CD4-positive, alpha-beta memory T cell (primary cell): ENCODE measurements around the gene ACMSD. TPM values are rescaled to one million over a fixed set of nuclear protein-coding genes. Genes with fewer than 3 reads are reported as not detected.

Experiments
- CTCF ChIA-PET: fragments of 350-600 bp; sonication (Branson Sonifier 250); formaldehyde crosslinking; loops from one replicate; lab custom pipeline; 2021; ENCODE audit warnings: inconsistent platforms; ENCODE audit not compliant: partially characterized antibody; lab: Charles Lee
- POLR2A ChIA-PET: fragments of 350-600 bp; sonication (Branson Sonifier 250); formaldehyde crosslinking; loops from one replicate; lab custom pipeline; 2021; ENCODE audit not compliant: partially characterized antibody; lab: Charles Lee
- DNase-seq, 5 donors: peaks; one replicate each; pipeline versions ENCODE4 v3.0.0 to v3.0.0-alpha.2; 2020 to 2022; ENCODE audit warnings: mixed read lengths in 1 of 5
- H3K27ac ChIP-seq: one replicate; pipeline ENCODE4 v1.7.0; 2013; ENCODE audit warnings: low read depth, low read length
- H3K27me3 ChIP-seq: 2 replicates; pipeline ENCODE4 v1.7.0; 2013; ENCODE audit warnings: mild to moderate bottlenecking, low read length, moderate library complexity; ENCODE audit not compliant: insufficient read depth
- H3K36me3 ChIP-seq: 2 replicates; pipeline ENCODE4 v1.7.0; 2013; ENCODE audit warnings: mild to moderate bottlenecking, low read length, moderate library complexity; ENCODE audit not compliant: insufficient read depth
- H3K4me1 ChIP-seq: 2 replicates; pipeline ENCODE4 v1.7.0; 2013; ENCODE audit warnings: mild to moderate bottlenecking, low read length, moderate library complexity; ENCODE audit not compliant: insufficient read depth
- H3K4me3 ChIP-seq, 2 donors: one replicate each; pipeline ENCODE4 v1.7.0; 2013; ENCODE audit warnings: low read length in 2 of 2, mild to moderate bottlenecking in 1 of 2
- H3K9me3 ChIP-seq, 2 donors: one replicate each; pipeline ENCODE4 v1.7.0; 2013; ENCODE audit warnings: low read length in 2 of 2, control low read depth in 1 of 2; ENCODE audit not compliant: control insufficient read depth in 1 of 2
- H3K27ac Mint-ChIP-seq, 7 donors: one replicate each; pipeline ENCODE4 v1.8.0; 2020 to 2021; ENCODE audit warnings: mixed read lengths in 7 of 7, mild to moderate bottlenecking in 6 of 7, inconsistent platforms in 3 of 7, moderate library complexity in 3 of 7
- H3K27me3 Mint-ChIP-seq, 2 donors: one replicate each; pipeline ENCODE4 v1.8.0; 2020 to 2021; ENCODE audit warnings: mixed read lengths in 2 of 2
- H3K36me3 Mint-ChIP-seq, 2 donors: one replicate each; pipeline ENCODE4 v1.8.0; 2020 to 2021; ENCODE audit warnings: mixed read lengths in 2 of 2, inconsistent platforms in 1 of 2, mild to moderate bottlenecking in 1 of 2
- H3K4me1 Mint-ChIP-seq, 4 donors: one replicate each; pipeline ENCODE4 v1.8.0; 2020 to 2021; ENCODE audit warnings: mixed read lengths in 4 of 4, mild to moderate bottlenecking in 1 of 4
- H3K4me3 Mint-ChIP-seq, 8 donors: one replicate each; pipeline ENCODE4 v1.8.0; 2020 to 2021; ENCODE audit warnings: mixed read lengths in 8 of 8, mild to moderate bottlenecking in 7 of 8, moderate library complexity in 6 of 8, inconsistent platforms in 3 of 8
- H3K9me3 Mint-ChIP-seq, 8 donors: one replicate each; pipeline ENCODE4 v1.8.0; 2020 to 2021; ENCODE audit warnings: mixed read lengths in 8 of 8, mild to moderate bottlenecking in 5 of 8, inconsistent platforms in 3 of 8, moderate library complexity in 1 of 8
- intact Hi-C: fragments of 100-400 bp; cut with micrococcal nuclease; formaldehyde crosslinking; loops from one replicate; pipeline ENCODE4 v1.15.1; 2023
- polyA plus RNA-seq, 2 donors: library from polyadenylated mRNA; unstranded; fragments of 300-500 nt; fragmentation: Illumina TruSeq; gene quantifications; one replicate each; pipeline ENCODE4 v1.2.3, GENCODE V29; 2021
- total RNA-seq, 2 experiments: library from RNA; stranded (reverse); gene quantifications; one replicate each; pipeline ENCODE4 v1.2.3, GENCODE V29; 2021

Gene ACMSD
- total and polyA plus RNA-seq, 4 experiments from 2014 or later = not detected

DNA sequence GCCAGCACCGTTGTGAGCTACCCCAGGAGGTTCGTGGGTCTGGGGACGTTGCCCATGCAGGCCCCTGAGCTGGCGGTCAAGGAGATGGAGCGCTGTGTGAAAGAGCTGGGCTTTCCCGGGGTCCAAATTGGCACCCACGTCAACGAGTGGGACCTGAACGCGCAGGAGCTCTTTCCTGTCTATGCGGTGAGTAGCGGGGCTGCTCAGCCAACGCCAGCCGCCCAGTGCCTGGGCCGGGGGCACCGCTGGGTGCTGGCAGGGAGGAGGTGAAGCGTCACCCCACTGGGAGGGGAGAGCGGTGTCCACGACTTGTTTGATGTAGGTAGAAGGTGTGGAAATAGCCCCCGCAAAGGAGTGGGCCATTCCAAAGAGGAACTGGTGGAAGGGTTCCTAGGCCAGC is 25.0 kb downstream of the ACMSD start:
- no peaks in the 10 kb centered on the region for H3K27me3 ChIP-seq
- intact Hi-C loops = no loop called here
- no peak overlapping the region for H3K27ac ChIP-seq
- no peaks in the 10 kb centered on the region for H3K9me3 Mint-ChIP-seq
- H3K4me1 ChIP-seq = no peaks in the 10 kb centered on the region
- no peak for DNase-seq
- H3K36me3 Mint-ChIP-seq = no peaks in the 10 kb centered on the region
- ChIA-PET CTCF (no interaction called here), POLR2A (no interaction called here)
- H3K27ac Mint-ChIP-seq = no peak overlapping the region
- H3K36me3 ChIP-seq = no peaks in the 10 kb centered on the region
- H3K27me3 Mint-ChIP-seq = no peaks in the 10 kb centered on the region
- H3K4me3 ChIP-seq = no peak overlapping the region
- no peak overlapping the region for H3K4me3 Mint-ChIP-seq
- H3K4me1 Mint-ChIP-seq = no peaks in the 10 kb centered on the region
- no peaks in the 10 kb centered on the region for H3K9me3 ChIP-seq

DNA sequence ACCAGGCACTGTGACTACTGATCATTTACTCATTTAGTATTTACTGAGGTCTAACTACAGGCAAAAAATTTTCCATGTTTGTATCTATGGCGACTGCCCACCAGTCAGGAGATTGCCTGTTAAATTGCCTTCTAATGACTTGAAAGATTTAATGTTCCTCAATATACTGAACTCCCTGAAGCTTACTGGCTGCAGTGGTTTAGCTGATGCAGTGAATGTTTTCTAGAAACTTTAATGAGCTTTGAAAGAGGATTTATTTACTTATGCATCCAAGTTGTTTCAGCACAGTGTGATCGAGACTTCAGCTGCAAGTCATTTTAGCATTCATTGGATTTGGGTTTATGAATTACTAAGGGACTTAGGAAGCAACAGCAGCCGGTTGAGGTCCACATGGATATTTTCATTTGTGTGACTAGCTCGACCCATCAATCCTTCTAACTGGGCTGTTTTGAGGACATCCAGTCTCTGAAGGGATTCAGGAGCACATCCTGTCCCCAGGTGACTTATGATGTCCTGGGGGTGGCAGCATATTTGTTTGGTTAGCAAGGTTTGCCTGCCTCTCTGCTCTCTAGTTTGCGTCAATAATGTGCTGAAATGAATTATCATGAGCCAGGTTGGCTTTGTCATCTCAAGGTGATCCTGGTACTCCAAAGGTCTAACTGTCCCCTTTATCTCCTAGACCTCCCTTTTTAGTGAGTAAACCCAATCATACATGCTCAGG is 26.8 kb downstream of the ACMSD start:
- intact Hi-C loops = no loop called here
- Mint-ChIP-seq H3K27ac (no peak overlapping the region), H3K9me3 (no peaks in the 10 kb centered on the region)

DNA sequence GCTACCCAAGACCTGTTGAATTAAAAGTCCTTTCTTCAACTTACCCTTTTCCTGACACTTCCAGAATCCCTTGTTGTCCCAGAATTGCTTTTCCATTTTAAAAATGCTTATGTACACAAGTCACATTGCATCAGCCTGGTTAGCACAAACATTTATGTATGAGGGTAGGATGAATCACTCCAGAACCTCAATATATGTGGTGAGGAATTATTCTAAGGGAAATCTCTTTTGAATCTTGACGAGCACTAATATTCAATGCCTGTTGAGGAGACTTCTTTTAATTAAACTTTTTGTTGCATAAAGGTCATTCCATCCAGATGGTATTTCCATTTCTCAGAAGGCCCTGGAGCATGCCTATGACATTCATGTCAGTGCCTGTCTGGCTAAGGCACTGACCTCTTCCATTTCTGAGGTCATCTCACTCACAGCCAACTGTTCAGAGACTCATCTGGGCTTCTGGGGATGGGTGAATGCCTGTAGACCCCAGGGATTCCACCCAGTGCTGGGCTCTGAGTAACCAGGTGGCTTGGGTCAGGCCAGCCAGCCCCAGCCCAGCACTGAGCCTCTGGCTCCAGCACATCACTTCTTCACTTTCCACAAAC is 28.2 kb downstream of the ACMSD start:
- H3K27ac ChIP-seq = no peak overlapping the region
- Mint-ChIP-seq H3K9me3 (no peaks in the 10 kb centered on the region), H3K36me3 (no peaks in the 10 kb centered on the region), H3K4me3 (no peak overlapping the region), H3K27ac (no peak overlapping the region), H3K4me1 (no peaks in the 10 kb centered on the region), H3K27me3 (no peaks in the 10 kb centered on the region)
- ChIA-PET POLR2A (no interaction called here), CTCF (no interaction called here)
- no peaks in the 10 kb centered on the region for H3K4me1 ChIP-seq
- no peak overlapping the region for H3K4me3 ChIP-seq
- no peaks in the 10 kb centered on the region for H3K9me3 ChIP-seq
- no peaks in the 10 kb centered on the region for H3K27me3 ChIP-seq
- intact Hi-C loops = no loop called here
- no peaks in the 10 kb centered on the region for H3K36me3 ChIP-seq
- DNase-seq = no peak

More for the DNA sequence above, 26.8 kb downstream of the ACMSD start:
- H3K4me1 Mint-ChIP-seq = no peaks in the 10 kb centered on the region
- Histone ChIP-seq H3K27me3 (no peaks in the 10 kb centered on the region), H3K36me3 (no peaks in the 10 kb centered on the region), H3K9me3 (no peaks in the 10 kb centered on the region), H3K4me1 (no peaks in the 10 kb centered on the region), H3K27ac (no peak overlapping the region), H3K4me3 (no peak overlapping the region)
- no peak overlapping the region for H3K4me3 Mint-ChIP-seq
- ChIA-PET CTCF (no interaction called here), POLR2A (no interaction called here)
- H3K36me3 Mint-ChIP-seq = no peaks in the 10 kb centered on the region
- no peaks in the 10 kb centered on the region for H3K27me3 Mint-ChIP-seq
- no peak for DNase-seq

DNA sequence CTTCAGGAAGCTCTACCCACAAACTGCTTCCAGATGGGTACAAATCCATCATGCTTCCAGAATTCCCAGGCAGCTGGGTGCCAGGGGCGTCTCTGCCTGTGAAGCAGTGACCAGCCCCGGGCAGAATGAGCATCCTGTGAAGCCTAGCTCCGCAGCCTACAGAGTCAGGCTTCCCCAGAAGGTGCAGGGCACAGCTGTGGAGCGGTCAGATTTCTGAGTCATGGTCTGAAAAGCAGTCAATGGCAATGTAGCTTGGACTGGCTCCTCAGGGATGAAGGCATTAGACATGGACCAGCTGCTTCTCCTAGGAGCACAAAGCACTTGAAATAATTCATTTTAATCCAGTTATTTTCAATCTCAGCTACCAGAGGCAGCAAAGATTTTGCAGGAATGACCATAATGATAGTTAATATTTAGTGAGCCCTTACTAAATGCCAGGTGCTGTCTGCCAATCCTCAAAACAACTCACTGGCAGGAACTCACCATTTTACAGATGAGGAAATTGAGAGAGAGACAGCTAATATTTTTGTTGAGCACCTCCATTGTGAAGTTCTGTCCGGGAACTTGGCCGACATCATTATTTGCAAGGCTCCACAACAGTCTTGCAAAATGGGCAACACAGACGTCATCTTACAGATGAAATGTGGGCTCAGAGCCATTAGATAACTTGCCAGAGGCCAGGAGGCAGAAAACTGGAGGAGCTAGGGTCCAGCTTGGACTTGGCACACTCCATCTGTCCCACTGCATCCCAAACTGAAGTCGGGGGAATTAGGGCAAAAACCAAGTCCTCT is 31.7 kb downstream of the ACMSD start:
- Mint-ChIP-seq H3K4me3 (no peak overlapping the region), H3K4me1 (no peaks in the 10 kb centered on the region), H3K9me3 (peaks cover 0 to 3% (median 0%) of the 10 kb centered on the region in 8 donors), H3K27me3 (no peaks in the 10 kb centered on the region), H3K27ac (no peak overlapping the region), H3K36me3 (no peaks in the 10 kb centered on the region)
- Histone ChIP-seq H3K36me3 (no peaks in the 10 kb centered on the region), H3K9me3 (no peaks in the 10 kb centered on the region), H3K4me1 (no peaks in the 10 kb centered on the region), H3K27ac (no peak overlapping the region), H3K4me3 (no peak overlapping the region), H3K27me3 (no peaks in the 10 kb centered on the region)
- CTCF ChIA-PET = interaction anchor here (0.6 to 0.7 kb wide), 2 partner anchors 25 to 28 kb away, joined by 3 read pairs; no protein-coding TSS in a partner anchor
- intact Hi-C loops = no loop called here
- POLR2A ChIA-PET = no interaction called here
- no peak for DNase-seq

DNA sequence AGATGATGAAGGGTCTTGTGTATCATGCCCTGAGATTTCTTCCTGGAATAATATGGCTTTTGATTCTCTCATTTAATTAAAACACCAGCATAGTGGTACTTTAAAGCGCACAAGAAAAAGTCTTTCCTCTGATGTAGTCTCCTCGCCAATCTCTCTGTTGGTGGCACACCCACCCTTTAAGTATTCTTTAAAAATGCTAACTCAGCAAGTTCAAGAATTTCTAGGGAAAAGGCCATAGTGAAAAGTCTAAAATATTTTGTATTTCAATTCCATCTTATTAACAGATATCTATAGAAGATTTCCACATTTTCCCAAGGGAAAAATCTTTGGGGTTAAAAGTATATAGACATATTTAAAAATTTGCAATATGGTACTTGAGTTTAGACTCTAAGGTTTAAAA is 34.7 kb downstream of the ACMSD start:
- no peak for DNase-seq
- no peaks in the 10 kb centered on the region for H3K4me1 Mint-ChIP-seq
- Histone ChIP-seq H3K27ac (no peak overlapping the region), H3K4me1 (no peaks in the 10 kb centered on the region), H3K4me3 (no peak overlapping the region), H3K27me3 (no peaks in the 10 kb centered on the region), H3K9me3 (no peaks in the 10 kb centered on the region), H3K36me3 (no peaks in the 10 kb centered on the region)
- H3K27me3 Mint-ChIP-seq = no peaks in the 10 kb centered on the region
- ChIA-PET POLR2A (no interaction called here), CTCF (no interaction called here)
- no peak overlapping the region for H3K4me3 Mint-ChIP-seq
- H3K27ac Mint-ChIP-seq = no peak overlapping the region
- intact Hi-C loops = no loop called here
- H3K36me3 Mint-ChIP-seq = peaks cover 0 to 8% of the 10 kb centered on the region in 2 donors
- H3K9me3 Mint-ChIP-seq = peaks cover 0 to 9% (median 4%) of the 10 kb centered on the region in 8 donors

DNA sequence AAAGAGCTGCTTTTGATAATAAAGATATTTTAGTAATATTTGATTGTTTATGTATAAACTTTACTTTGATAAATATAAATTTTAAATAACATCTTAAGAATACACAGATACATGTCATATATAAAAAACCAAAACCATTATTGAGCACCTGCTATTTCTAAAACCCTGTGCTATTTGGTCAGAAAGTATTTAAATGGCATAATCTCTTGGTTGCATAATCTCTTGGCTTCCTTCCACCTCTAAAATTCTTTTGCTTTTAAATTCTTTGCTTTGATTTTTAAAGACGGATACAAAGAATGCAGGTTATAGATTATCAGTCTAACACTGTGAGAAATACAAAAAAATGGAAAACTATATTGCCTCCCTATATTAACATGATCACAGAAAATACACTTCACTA is 36.9 kb downstream of the ACMSD start:
- ChIA-PET POLR2A (no interaction called here), CTCF (no interaction called here)
- Mint-ChIP-seq H3K36me3 (peaks cover 6 to 17% of the 10 kb centered on the region in 2 donors), H3K4me1 (no peaks in the 10 kb centered on the region), H3K9me3 (peaks cover 0 to 23% (median 17%) of the 10 kb centered on the region in 8 donors), H3K27ac (no peak overlapping the region), H3K4me3 (no peak overlapping the region), H3K27me3 (no peaks in the 10 kb centered on the region)
- no peak for DNase-seq
- no peaks in the 10 kb centered on the region for H3K9me3 ChIP-seq
- no peaks in the 10 kb centered on the region for H3K36me3 ChIP-seq
- H3K27ac ChIP-seq = no peak overlapping the region
- intact Hi-C loops = no loop called here
- H3K4me3 ChIP-seq = no peak overlapping the region
- no peaks in the 10 kb centered on the region for H3K4me1 ChIP-seq
- H3K27me3 ChIP-seq = no peaks in the 10 kb centered on the region

DNA sequence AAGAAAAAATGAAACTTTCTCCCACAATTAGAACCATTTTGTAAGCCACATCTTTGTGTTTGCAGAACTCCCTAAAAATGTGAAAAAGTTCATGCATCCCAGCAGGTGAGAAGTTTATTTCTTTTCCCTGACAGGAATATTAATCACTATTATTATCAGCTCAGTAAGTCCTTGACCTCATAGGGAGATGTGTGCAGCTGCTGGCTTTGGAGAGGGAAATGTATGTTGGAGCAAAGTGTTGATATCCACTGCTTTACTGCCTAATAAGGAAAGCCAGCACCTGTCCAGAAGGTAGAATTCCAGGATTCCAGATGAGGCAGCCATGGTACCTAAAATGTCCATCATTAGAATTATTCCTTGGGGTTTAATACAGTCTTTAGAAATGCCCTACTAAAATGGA is 44.4 kb downstream of the ACMSD start:
- peaks cover 8 to 17% of the 10 kb centered on the region in 2 donors for H3K36me3 Mint-ChIP-seq
- POLR2A ChIA-PET = no interaction called here

More for the DNA sequence above, 44.4 kb downstream of the ACMSD start:
- Histone ChIP-seq H3K27ac (no peak overlapping the region), H3K27me3 (no peaks in the 10 kb centered on the region), H3K36me3 (no peaks in the 10 kb centered on the region), H3K9me3 (no peaks in the 10 kb centered on the region), H3K4me1 (no peaks in the 10 kb centered on the region), H3K4me3 (no peak overlapping the region)
- Mint-ChIP-seq H3K4me3 (no peak overlapping the region), H3K27me3 (peaks cover 0 to 1% of the 10 kb centered on the region in 2 donors), H3K27ac (no peak overlapping the region), H3K4me1 (no peaks in the 10 kb centered on the region), H3K9me3 (peaks cover 0 to 23% (median 12%) of the 10 kb centered on the region in 8 donors)
- CTCF ChIA-PET = no interaction called here
- DNase-seq = no peak
- intact Hi-C loops = no loop called here
